Suppressor macrophage treated with lipopolysaccharide for 1 hour (primary cell): ENCODE data around the gene PAK2.
A peak's percentile ranks its signal among the peaks of the same experiment; 100 is the strongest.
"Not testable (repeated sequence)": the region's sequence is repeated elsewhere in the genome, so short reads cannot be mapped to it uniquely, and the experiment has no call there.

ENCODE experiments used
- DNase-seq, 3 donors: peaks; one replicate each; pipeline ENCODE4 v3.0.0-alpha.2; 2020 to 2022

Gene PAK2

GRCh38 chr3:196736670-196737374 is 2.8 kb upstream of the PAK2 start:
- DNase-seq = no peak

GRCh38 chr3:196737655-196738054 is 2.0 kb upstream of the PAK2 start:
- DNase-seq = no peak

DNA sequence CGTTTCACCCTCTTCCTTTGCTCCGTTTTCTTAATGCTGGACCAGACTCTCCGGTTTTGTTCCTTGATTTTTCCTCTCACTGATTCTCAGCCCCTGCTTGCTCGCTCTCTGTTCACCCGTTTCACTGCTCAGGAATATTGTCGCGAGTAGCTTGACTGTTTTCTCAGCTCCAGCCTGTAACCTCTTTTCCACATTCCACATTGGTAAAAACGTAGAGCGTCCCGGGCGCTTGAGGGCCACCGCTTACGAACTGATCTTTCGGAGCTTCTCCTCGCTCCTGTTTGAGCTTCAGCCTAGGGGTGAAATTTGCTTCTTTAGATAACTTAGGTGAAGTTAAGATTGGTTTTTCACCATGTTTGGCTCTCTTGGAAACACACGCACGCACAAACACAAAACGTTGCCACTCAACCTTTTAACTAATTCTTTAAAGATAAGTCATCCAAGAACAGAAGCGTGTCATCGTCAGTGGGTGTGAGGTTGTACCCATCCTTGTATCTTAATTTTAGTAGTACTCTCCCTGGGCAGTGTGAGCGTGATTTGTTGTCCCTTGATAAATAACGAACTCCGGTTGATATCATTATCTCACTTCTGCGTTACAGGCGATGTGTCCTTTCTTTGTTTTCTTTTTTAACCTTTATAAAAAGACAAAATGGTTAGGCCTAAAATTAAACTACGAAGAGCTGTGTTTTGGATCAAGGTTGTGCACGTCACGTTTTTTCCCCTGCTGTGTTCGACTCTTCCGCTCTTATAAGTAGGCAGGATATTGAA is 1.0 kb downstream of the PAK2 start:
- DNase-seq = peak; percentile 48 to 65 (median 60)

GRCh38 chr3:196741249-196741889 is 1.7 kb downstream of the PAK2 start:
- no peak for DNase-seq

DNA sequence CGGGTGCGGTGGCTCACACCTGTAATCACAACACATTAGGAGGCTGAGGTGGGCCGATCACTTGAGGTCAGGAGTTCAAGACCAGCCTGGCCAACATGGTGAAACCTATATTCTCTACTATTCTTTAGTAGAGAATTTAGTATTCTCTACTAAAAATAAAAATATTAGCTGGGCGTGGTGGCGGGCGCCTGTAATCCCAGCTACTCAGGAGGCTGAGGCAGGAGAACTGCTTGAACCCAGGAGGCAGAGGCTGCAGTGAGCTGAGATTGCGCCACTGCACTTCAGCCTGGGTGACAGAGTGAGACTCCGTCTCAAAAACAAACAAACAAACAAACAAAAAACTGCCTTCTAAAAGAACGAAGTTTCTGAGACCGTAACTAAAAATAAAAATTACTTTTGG is 3.9 kb downstream of the PAK2 start:
- not testable (repeated sequence) for DNase-seq

DNA sequence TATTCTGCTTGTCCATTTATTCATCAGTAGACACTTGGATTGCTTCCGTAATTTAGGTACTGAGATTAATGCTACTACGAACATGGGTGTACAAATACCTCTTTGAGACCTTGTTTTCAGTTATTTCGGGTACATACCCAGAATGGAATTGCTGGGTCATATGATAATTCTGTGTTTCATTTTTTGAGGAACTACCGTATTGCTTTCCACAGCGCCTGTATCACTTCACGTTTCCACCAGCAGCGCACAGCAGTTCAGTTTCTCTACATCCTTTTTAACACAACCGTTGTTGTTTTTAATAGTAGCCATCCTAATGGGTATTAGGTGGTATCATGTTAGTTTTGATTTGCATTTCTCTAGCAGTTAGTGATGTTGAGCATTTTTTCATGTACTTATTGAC is 9.5 kb downstream of the PAK2 start:
- DNase-seq = peak; percentile 41 to 65 (median 50)

DNA sequence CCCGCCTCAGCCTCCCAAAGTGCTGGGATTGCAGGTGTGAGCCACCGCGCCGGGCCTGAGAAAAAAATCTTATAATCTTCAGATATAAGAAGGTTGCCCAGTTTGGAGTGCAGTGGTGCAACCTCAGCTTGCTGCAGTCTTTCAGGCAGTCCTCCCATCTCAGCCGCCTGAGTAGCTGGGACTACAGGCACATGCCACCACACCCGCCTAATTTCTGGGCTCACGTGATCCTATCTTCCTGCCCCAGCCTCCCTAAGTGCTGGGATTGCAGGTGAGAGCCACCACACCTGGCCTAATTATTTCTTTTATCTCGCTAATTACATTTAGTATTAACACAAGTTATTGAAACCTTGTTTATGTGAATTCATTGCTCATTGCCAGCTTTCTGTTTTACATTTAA is 13.5 kb downstream of the PAK2 start:
- DNase-seq = no peak

GRCh38 chr3:196754091-196754981 is 14.7 kb downstream of the PAK2 start:
- no peak for DNase-seq

DNA sequence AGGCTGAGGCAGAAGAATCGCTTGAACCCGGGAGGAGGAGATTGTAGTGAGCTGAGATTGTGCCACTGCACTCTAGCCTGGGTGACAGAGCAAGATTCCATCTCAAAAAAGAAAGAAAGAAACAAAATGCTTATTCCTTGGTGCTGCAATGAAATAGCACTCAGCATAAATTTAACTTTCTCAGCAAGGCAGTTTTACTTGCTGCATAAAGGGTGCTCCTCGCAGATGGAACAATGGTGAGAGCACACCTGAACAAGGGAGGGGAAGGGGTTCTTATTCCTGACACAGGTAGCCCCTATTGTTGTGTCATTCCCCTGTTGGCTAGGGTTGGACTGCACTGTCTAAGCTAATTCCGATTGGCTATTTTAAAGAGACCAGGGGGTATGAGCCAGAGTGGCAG is 17.1 kb downstream of the PAK2 start:
- DNase-seq = no peak

DNA sequence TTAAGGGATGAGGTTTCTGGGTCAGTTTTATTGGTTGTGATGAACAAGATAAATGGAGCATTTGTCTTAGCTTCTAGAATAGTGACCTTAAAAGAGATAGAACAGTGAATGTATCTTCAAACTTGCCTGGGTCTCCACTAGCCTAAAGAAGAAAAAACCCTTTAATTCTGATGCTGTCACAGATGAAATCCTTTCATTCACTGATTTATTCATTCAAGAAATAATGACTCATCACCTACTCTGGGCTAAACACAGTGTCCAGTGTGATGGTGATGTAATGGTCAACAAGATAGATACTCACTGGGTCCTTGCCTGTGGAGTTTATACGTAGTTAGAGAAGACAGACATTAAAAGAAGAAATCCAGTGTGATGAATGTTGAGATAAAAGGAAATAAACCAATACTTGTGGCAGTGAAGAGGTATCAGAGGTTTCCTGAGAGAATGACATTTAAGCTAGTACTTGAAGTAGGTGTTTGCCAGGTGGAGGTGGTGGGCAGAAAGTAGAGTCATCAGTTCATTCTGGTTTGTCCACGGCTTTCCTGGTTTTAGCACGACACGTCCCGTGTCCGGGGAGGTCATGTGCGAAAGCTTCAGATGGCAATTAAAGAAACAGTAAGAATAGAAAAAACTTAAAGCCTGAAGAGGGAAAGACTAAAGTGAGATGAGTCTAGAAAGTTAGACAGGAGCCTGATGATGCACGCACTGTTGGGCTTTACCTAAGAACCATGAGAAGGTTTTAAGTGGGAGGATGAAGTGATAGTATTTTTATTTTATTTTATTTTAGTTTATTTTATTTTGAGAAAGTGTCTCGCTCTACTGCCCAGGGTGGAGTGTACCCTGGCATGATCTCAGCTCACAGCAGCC is 18.5 kb downstream of the PAK2 start:
- DNase-seq = peak; percentile 44 to 81 (median 72)

DNA sequence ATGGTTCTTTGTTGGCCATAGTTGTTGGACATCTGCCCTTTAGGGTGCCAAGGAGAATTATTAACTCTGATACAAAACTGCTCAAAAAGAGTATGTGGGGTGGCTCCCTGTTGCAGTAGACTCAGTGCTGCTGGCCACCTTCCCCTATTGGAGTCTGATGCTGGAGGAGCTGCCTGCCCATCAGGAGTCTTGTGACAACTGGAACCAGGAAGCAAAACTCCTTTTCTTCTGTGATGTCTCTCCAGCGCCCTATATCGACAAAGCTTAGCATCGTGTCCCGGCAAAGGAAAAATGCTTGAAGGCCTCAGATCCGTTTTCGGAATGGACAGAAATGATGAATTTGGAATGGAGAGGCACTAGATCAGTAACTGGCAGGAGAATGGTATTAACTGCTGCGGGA is 23.5 kb downstream of the PAK2 start:
- DNase-seq = no peak

GRCh38 chr3:196765454-196765853 is 25.8 kb downstream of the PAK2 start:
- no peak for DNase-seq

DNA sequence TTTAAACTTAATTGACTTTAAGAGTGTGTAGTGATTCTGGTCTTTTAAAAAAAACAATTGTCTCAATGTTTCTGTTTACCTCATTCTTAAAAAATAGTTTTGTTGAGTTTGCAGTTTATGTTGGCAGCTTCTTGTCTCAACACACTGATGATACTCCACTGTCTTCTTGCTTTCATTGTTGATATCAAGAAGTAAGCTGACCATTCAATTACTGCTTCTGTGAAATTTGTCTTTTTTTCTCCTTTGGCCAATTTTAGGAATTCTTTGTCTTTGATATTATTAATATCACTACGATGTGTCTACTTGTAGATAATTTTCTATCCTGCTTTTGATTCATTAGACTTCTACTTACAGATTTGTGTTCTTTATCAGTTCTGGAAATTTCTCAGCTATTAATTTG is 31.4 kb downstream of the PAK2 start:
- no peak for DNase-seq

DNA sequence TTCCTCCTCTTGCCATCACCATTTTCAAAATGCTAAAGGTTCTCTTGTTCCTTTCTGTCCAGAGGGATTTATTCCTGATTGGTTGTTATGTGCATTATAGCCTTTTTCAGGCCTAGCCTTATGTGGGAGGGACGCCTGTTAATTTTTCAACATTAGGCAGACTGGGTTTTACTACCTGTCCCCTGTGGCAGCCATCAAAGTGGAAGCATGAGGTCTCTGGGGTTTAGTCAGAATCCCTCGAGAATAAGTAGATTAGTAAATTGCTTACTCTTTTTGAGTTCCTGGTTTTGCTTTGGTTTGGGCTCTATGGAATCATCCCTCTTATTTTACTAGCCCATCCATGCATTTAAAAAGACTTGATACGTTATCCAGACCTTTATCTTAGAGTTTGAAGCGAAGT is 32.4 kb downstream of the PAK2 start:
- no peak for DNase-seq

DNA sequence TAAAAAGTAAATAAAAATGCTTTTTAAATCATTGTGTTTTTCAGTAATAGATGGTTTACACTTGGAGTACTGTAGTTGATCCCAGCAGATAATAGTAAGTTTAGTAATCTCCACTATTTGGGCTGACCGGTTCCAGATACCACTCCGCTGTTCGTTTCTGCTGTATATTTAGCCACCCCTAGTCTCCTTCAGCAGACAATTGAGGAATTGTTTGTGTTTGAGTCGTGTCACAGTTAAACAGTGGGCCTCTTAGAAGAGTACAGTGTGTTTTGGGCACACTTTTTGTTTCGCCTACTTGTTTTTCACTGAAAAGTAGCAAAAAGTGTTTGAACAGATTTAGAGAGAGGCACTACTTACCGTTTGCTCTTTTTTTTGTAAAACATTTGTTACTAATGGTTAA is 33.2 kb downstream of the PAK2 start:
- DNase-seq = no peak

DNA sequence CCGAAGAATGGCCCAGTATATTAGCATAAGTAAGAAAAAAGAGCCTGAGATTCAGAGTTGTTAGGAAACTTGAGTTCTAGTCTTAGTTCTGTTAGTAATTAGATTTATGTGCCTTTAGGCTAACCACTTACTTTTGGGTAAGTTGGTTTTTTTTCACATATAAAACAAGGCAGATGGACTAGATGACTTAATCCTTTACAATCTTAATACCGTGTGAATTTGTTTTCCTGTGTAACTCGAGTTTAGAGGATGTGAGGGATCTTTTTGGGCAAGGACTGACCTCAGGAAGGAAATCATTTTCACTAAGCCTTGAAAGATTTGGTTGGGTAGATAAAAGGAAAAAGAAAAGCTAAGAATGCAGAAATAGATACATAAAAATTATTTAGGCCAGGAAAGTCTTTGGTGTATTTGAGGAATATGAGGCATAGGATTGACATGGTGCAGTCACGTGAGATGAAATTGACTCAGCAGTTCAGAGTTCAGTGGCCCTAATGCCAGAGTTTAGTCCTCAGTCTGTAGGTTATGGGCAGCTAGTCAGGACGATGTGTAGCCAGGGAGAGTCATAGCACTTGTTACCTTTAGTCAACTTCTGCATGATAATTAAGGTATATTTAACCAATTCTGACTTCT is 34.6 kb downstream of the PAK2 start:
- DNase-seq = peak; percentile 61 to 70 (median 65)

DNA sequence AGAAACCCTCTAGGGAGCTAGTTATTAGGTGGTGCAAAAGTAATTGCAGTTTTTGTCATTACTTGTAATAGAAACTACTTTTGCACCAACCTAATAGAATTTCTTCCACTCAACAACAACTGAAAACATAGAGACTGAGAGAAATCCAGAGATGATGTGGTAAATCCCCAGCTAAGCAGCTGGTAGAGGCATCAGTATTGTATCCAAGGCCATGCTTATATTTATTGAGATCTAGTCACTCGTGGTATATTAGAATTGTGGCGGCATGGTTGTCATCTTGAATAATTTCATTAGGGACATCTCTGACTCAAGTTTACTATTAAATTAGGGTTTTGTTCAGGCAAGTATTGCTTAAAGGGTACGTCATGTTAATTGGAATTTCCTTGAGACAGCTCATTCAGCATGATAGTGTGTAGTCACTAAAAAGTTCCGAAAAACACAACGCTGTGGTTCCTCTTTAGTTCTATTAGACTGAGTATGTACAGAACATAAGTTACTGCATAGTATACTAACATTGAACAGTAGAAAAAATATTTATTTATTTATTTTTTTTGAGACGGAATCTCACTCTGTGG is 35.3 kb downstream of the PAK2 start:
- DNase-seq = peak; percentile 82 to 97 (median 94)

GRCh38 chr3:196775938-196776337 is 36.3 kb downstream of the PAK2 start:
- DNase-seq = no peak

GRCh38 chr3:196777836-196778235 is 38.2 kb downstream of the PAK2 start:
- no peak for DNase-seq

DNA sequence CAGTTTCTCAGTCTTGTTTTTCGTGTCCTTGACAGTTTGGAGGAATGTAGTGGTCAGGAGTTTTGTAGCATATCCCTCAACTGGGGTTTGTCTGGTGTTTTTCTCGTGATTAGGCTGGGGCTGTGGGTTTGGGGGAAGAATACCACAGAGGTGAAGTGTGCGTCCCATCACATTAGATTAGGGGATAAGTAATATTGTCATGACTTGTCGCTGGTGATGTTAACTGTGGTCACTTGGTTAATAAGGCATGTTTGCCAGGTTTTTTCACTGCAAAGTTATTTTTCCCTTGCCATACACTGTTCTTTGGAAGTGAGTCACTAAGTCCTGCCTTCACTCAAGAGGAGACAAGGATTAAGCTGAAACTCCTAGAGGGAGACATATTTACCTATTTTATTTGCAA is 39.1 kb downstream of the PAK2 start:
- DNase-seq = no peak

GRCh38 chr3:196782511-196782910 is 42.9 kb downstream of the PAK2 start:
- DNase-seq = no peak
